Panc1 (cell line): ENCODE data around the gene PON1.

Source experiments
- POLR2AphosphoS5 ChIP-seq: IDR thresholded peaks from 2 replicates; pipeline ENCODE4 v1.6.1; 2012; ENCODE audit warnings: mild to moderate bottlenecking, low read depth, low read length, moderate library complexity
- TF ChIP-seq, protein P1 (sequence below): fragments of 450-650 bp; IDR thresholded peaks from 2 replicates; pipeline ENCODE4 v1.5.1; 2017; ENCODE audit warnings: mild to moderate bottlenecking
- TF ChIP-seq, protein P2 (sequence below), 2 experiments: IDR thresholded peaks; 2 replicates each; pipeline ENCODE4 v1.6.1; 2011 to 2012; ENCODE audit warnings: low read depth in 2 of 2, control low read depth in 1 of 2, low read length in 1 of 2, mild to moderate bottlenecking in 1 of 2, moderate library complexity in 1 of 2; ENCODE audit not compliant: insufficient read depth in 1 of 2

DNA sequence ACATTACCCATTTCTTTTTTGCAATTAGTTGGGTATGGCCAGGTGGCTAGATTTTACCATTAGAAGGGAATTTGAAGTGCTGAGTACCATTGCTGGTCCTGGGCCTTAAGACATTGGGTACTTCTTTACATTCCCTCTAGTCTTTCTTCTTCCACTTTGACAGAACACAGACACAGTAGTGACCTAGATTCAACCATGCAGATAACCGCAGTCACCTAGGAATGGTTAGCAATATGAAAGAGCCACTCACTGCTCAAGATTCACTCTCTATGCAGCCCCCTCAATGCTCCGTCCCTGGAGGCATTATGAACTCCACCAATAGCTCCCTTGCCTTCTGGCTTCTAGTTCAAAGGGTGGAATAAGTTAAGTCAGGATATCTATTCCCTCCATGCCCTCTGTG is 16.2 kb upstream of the PON1 start:
- TF ChIP-seq, protein P1, sequence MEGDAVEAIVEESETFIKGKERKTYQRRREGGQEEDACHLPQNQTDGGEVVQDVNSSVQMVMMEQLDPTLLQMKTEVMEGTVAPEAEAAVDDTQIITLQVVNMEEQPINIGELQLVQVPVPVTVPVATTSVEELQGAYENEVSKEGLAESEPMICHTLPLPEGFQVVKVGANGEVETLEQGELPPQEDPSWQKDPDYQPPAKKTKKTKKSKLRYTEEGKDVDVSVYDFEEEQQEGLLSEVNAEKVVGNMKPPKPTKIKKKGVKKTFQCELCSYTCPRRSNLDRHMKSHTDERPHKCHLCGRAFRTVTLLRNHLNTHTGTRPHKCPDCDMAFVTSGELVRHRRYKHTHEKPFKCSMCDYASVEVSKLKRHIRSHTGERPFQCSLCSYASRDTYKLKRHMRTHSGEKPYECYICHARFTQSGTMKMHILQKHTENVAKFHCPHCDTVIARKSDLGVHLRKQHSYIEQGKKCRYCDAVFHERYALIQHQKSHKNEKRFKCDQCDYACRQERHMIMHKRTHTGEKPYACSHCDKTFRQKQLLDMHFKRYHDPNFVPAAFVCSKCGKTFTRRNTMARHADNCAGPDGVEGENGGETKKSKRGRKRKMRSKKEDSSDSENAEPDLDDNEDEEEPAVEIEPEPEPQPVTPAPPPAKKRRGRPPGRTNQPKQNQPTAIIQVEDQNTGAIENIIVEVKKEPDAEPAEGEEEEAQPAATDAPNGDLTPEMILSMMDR: no peak
- TF ChIP-seq, protein P2, sequence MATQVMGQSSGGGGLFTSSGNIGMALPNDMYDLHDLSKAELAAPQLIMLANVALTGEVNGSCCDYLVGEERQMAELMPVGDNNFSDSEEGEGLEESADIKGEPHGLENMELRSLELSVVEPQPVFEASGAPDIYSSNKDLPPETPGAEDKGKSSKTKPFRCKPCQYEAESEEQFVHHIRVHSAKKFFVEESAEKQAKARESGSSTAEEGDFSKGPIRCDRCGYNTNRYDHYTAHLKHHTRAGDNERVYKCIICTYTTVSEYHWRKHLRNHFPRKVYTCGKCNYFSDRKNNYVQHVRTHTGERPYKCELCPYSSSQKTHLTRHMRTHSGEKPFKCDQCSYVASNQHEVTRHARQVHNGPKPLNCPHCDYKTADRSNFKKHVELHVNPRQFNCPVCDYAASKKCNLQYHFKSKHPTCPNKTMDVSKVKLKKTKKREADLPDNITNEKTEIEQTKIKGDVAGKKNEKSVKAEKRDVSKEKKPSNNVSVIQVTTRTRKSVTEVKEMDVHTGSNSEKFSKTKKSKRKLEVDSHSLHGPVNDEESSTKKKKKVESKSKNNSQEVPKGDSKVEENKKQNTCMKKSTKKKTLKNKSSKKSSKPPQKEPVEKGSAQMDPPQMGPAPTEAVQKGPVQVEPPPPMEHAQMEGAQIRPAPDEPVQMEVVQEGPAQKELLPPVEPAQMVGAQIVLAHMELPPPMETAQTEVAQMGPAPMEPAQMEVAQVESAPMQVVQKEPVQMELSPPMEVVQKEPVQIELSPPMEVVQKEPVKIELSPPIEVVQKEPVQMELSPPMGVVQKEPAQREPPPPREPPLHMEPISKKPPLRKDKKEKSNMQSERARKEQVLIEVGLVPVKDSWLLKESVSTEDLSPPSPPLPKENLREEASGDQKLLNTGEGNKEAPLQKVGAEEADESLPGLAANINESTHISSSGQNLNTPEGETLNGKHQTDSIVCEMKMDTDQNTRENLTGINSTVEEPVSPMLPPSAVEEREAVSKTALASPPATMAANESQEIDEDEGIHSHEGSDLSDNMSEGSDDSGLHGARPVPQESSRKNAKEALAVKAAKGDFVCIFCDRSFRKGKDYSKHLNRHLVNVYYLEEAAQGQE (IDR thresholded peaks at IDR 0.05; ENCODE audit: insufficient read depth in 1 of 2, low read depth in 2 of 2, low read length in 1 of 2): no peak
- TF ChIP-seq POLR2AphosphoS5: no peak
